Panc1 (cell line): ENCODE results near the gene ADAMTS19. TPM values are rescaled to one million over a fixed set of nuclear protein-coding genes. Genes with fewer than 3 reads are reported as not detected.

Experiments
- ATAC-seq: fragments of 200-7000 bp; cut with Tn5 transposase; 2 replicates; pipeline ENCODE4 v1.9.1; 2020; ENCODE audit warnings: mild to moderate bottlenecking, moderate library complexity
- BruUV-seq: library from RNA; stranded (reverse); fragments of 400-500 nt; replicated peaks from 2 replicates; lab custom pipeline; 2021; lab: Mats Ljungman, UMichigan
- CTCF ChIA-PET: fragments of 300-600 bp; sonication (Branson Sonifier 250); formaldehyde crosslinking; loops from one replicate; lab custom pipeline; 2022; ENCODE audit warnings: antibody characterized with exemption; lab: Charles Lee
- POLR2A ChIA-PET: fragments of 300-600 bp; sonication (Branson Sonifier 250); formaldehyde crosslinking; loops from one replicate; lab custom pipeline; 2022; ENCODE audit warnings: antibody characterized with exemption; lab: Charles Lee
- DNase-seq: peaks from one replicate; pipeline ENCODE4 v3.0.0-alpha.2; 2010; ENCODE audit warnings: low read depth, low spot score
- H3K27ac ChIP-seq: 2 replicates; pipeline ENCODE4 v1.5.1; 2011; ENCODE audit warnings: mild to moderate bottlenecking, low read length, inconsistent platforms
- H3K27me3 ChIP-seq: fragments of 200-500 bp; sonication (Bioruptor generic); 2 replicates; pipeline ENCODE4 v1.6.0; 2014; ENCODE audit warnings: low read length, inconsistent platforms; ENCODE audit not compliant: control insufficient read depth, insufficient read depth
- H3K36me3 ChIP-seq: fragments of 200-500 bp; sonication (Bioruptor generic); 2 replicates; pipeline ENCODE4 v1.5.1; 2014; ENCODE audit warnings: inconsistent platforms, mild to moderate bottlenecking, low read length, moderate library complexity; ENCODE audit not compliant: control insufficient read depth, insufficient read depth
- H3K4me1 ChIP-seq: 2 replicates; pipeline ENCODE4 v1.5.1; 2011; ENCODE audit warnings: inconsistent platforms, mild to moderate bottlenecking, low read length, moderate library complexity; ENCODE audit not compliant: control insufficient read depth, insufficient read depth
- H3K4me3 ChIP-seq, 2 experiments: 2 replicates each; pipeline ENCODE4 v1.5.1; 2011 to 2012; ENCODE audit warnings: low read depth in 2 of 2, low read length in 2 of 2, mild to moderate bottlenecking in 2 of 2, inconsistent platforms in 1 of 2, moderate library complexity in 1 of 2
- H3K9me3 ChIP-seq: fragments of 200-500 bp; sonication (Bioruptor generic); 2 replicates; pipeline ENCODE4 v1.5.1; 2014; ENCODE audit warnings: low read depth, mild to moderate bottlenecking, inconsistent platforms, low read length, moderate library complexity; ENCODE audit not compliant: control insufficient read depth, insufficient read depth
- CTCF ChIP-seq: fragments of 450-650 bp; IDR thresholded peaks from 2 replicates; pipeline ENCODE4 v1.5.1; 2017; ENCODE audit warnings: mild to moderate bottlenecking
- POLR2AphosphoS5 ChIP-seq: IDR thresholded peaks from 2 replicates; pipeline ENCODE4 v1.6.1; 2012; ENCODE audit warnings: mild to moderate bottlenecking, low read depth, low read length, moderate library complexity
- REST ChIP-seq, 2 experiments: IDR thresholded peaks; 2 replicates each; pipeline ENCODE4 v1.6.1; 2011 to 2012; ENCODE audit warnings: low read depth in 2 of 2, control low read depth in 1 of 2, low read length in 1 of 2, mild to moderate bottlenecking in 1 of 2, moderate library complexity in 1 of 2; ENCODE audit not compliant: insufficient read depth in 1 of 2
- SIN3A ChIP-seq: IDR thresholded peaks from 2 replicates; pipeline ENCODE4 v1.6.1; 2012; ENCODE audit warnings: low read depth, mild to moderate bottlenecking, low read length, moderate library complexity, borderline replicate concordance; ENCODE audit not compliant: insufficient read depth
- TCF7L2 ChIP-seq: IDR thresholded peaks from 2 replicates; pipeline ENCODE4 v1.6.1; 2011; ENCODE audit warnings: mild to moderate bottlenecking, low read depth, low read length, inconsistent platforms
- in situ Hi-C: cut with HindIII; loops from 2 replicates; pipeline ENCODE4 v1.10.0; 2016; ENCODE audit warnings: low sequenced_read_pairs, low pct_unique_long_range_greater_than_20kb
- intact Hi-C: fragments of 100-400 bp; cut with micrococcal nuclease; formaldehyde crosslinking; loops from one replicate; pipeline ENCODE4 v1.10.0; 2022; ENCODE audit not compliant: unreplicated experiment
- total RNA-seq: library from RNA; stranded (reverse); gene quantifications from one replicate; pipeline ENCODE4 v1.2.1, GENCODE V29; 2021; ENCODE audit not compliant: unreplicated experiment

Gene ADAMTS19
- total RNA-seq, 1 experiment from 2014 or later = not detected

- DNase-seq = no peak
- TF ChIP-seq POLR2AphosphoS5 = no peak
- TF ChIP-seq SIN3A = no peak
- no peak for TF ChIP-seq TCF7L2
- TF ChIP-seq REST (IDR thresholded peaks at IDR 0.05; ENCODE audit: insufficient read depth in 1 of 2, low read depth in 2 of 2, low read length in 1 of 2) = no peak
- TF ChIP-seq CTCF = no peak
- ChIA-PET CTCF (no interaction called here), POLR2A (no interaction called here)
- H3K4me1 ChIP-seq = no peaks in the 10 kb centered on the region
- intact Hi-C loops = no loop called here
- no peaks in the 10 kb centered on the region for H3K27me3 ChIP-seq
- in situ Hi-C loops = no loop called here
- BruUV-seq = no TSS peak
- no peak overlapping the region for H3K27ac ChIP-seq
- H3K9me3 ChIP-seq = no peaks in the 10 kb centered on the region
- no peak for ATAC-seq
- no peaks in the 10 kb centered on the region for H3K36me3 ChIP-seq
- no peak overlapping the region for H3K4me3 ChIP-seq
These were observed 211.9 kb downstream of the ADAMTS19 start for GRCh38 chr5:129672006-129672405.

GRCh38 chr5:129679671-129680070 lies 219.6 kb downstream of the ADAMTS19 start:
- Histone ChIP-seq H3K27me3 (no peaks in the 10 kb centered on the region), H3K27ac (no peak overlapping the region), H3K4me1 (no peaks in the 10 kb centered on the region), H3K9me3 (no peaks in the 10 kb centered on the region), H3K36me3 (no peaks in the 10 kb centered on the region), H3K4me3 (no peak overlapping the region)
- POLR2A ChIA-PET = no interaction called here
- BruUV-seq = no TSS peak
- ATAC-seq (no peak), DNase-seq (no peak)
- CTCF ChIA-PET = no interaction called here
- in situ Hi-C loops = no loop called here
- intact Hi-C loops = no loop called here
- TF ChIP-seq SIN3A (no peak), TCF7L2 (no peak), CTCF (no peak), POLR2AphosphoS5 (no peak), REST (IDR thresholded peaks at IDR 0.05; ENCODE audit: insufficient read depth in 1 of 2, low read depth in 2 of 2, low read length in 1 of 2) (no peak)
